Fibroblast of the aortic adventitia (primary cell): ENCODE results near the gene UNC5C. TPM values are rescaled to one million over a fixed set of nuclear protein-coding genes. Genes with fewer than 3 reads are reported as not detected.

ENCODE experiments used
- DNase-seq: peaks from one replicate; pipeline ENCODE4 v3.0.0-alpha.2; 2010; ENCODE audit warnings: low read depth
- H3K4me3 ChIP-seq: 2 replicates; pipeline ENCODE4 v1.5.1; 2011; ENCODE audit warnings: low read depth, mild to moderate bottlenecking, control low read depth, low read length, moderate library complexity
- CTCF ChIP-seq: IDR thresholded peaks from 2 replicates; pipeline ENCODE4 v1.5.1; 2011; ENCODE audit warnings: mild to moderate bottlenecking, low read length, control low read depth, inconsistent platforms; ENCODE audit not compliant: insufficient read depth
- total RNA-seq: library from RNA; depleted of rRNA; stranded (reverse); fragments of >200 nt; gene quantifications from 2 replicates; pipeline ENCODE4 v1.2.3, GENCODE V29; 2012; ENCODE audit warnings: low replicate concordance

UNC5C gene
- total RNA-seq, 1 donor, result 2.2 TPM

- no peak for DNase-seq
- no peak for TF ChIP-seq CTCF
- no peak overlapping the region for H3K4me3 ChIP-seq
These were observed 234.2 kb downstream of the UNC5C start for GRCh38 chr4:95314573-95314972.

GRCh38 chr4:95304898-95305297, 243.9 kb downstream of the UNC5C start:
- TF ChIP-seq CTCF, result no peak
- no peak for DNase-seq
- H3K4me3 ChIP-seq, result no peak overlapping the region

GRCh38 chr4:95300304-95300703, 248.5 kb downstream of the UNC5C start:
- H3K4me3 ChIP-seq, result no peak overlapping the region
- TF ChIP-seq CTCF, result no peak
- DNase-seq, result no peak

GRCh38 chr4:95296052-95296451, 252.7 kb downstream of the UNC5C start:
- TF ChIP-seq CTCF, result no peak
- no peak for DNase-seq

GRCh38 chr4:95295157-95295556, 253.6 kb downstream of the UNC5C start:
- no peak for TF ChIP-seq CTCF

More at GRCh38 chr4:95296052-95296451, 252.7 kb downstream of the UNC5C start:
- H3K4me3 ChIP-seq, result no peak overlapping the region

GRCh38 chr4:95294321-95294720, 254.5 kb downstream of the UNC5C start:
- no peak for DNase-seq
- no peak overlapping the region for H3K4me3 ChIP-seq
- TF ChIP-seq CTCF, result no peak

More at GRCh38 chr4:95295157-95295556, 253.6 kb downstream of the UNC5C start:
- no peak for DNase-seq
- H3K4me3 ChIP-seq, result no peak overlapping the region

GRCh38 chr4:95293014-95293413, 255.8 kb downstream of the UNC5C start:
- no peak for TF ChIP-seq CTCF
- DNase-seq, result no peak
- no peak overlapping the region for H3K4me3 ChIP-seq
